Activated B cell treated with CpG ODN at 0.5 μM for 24 hours (primary cell): ENCODE data around the gene PNMA5. TPM values are rescaled to one million over a fixed set of nuclear protein-coding genes. Genes with fewer than 3 reads are reported as not detected.
"Not testable (repeated sequence)": the region's sequence is repeated elsewhere in the genome, so short reads cannot be mapped to it uniquely, and the experiment has no call there.

Experiments
- ATAC-seq: fragments of 200-7000 bp; cut with Tn5 transposase; one replicate; pipeline ENCODE4 v1.10.0; 2021; ENCODE audit warnings: low read depth, mild to moderate bottlenecking, moderate library complexity
- CTCF ChIA-PET: fragments of 350-600 bp; sonication (Branson Sonifier 250); formaldehyde crosslinking; loops from one replicate; lab custom pipeline; 2021; ENCODE audit warnings: antibody characterized with exemption; lab: Charles Lee
- POLR2A ChIA-PET: fragments of 350-600 bp; sonication (Branson Sonifier 250); formaldehyde crosslinking; loops from one replicate; lab custom pipeline; 2021; ENCODE audit warnings: antibody characterized with exemption; lab: Charles Lee
- DNase-seq: peaks from one replicate; pipeline ENCODE4 v3.0.0; 2022
- H3K27ac Mint-ChIP-seq: one replicate; pipeline ENCODE4 v1.8.0; 2020; ENCODE audit warnings: mixed read lengths
- H3K27me3 Mint-ChIP-seq: one replicate; pipeline ENCODE4 v1.8.0; 2021; ENCODE audit warnings: mixed read lengths
- H3K36me3 Mint-ChIP-seq: one replicate; pipeline ENCODE4 v1.8.0; 2021; ENCODE audit warnings: low read depth, mixed read lengths
- H3K4me1 Mint-ChIP-seq: one replicate; pipeline ENCODE4 v1.8.0; 2021; ENCODE audit warnings: mixed read lengths
- H3K4me3 Mint-ChIP-seq: one replicate; pipeline ENCODE4 v1.8.0; 2020; ENCODE audit warnings: mild to moderate bottlenecking, mixed read lengths
- H3K9me3 Mint-ChIP-seq: one replicate; pipeline ENCODE4 v1.8.0; 2020; ENCODE audit warnings: mixed read lengths
- CTCF ChIP-seq: fragments of 200-600 bp; IDR thresholded peaks from one replicate; pipeline ENCODE4 v1.8.0; 2022; ENCODE audit warnings: antibody characterized with exemption, mild to moderate bottlenecking
- intact Hi-C: fragments of 100-400 bp; cut with micrococcal nuclease; formaldehyde crosslinking; loops from one replicate; pipeline ENCODE4 v1.15.1; 2024
- total RNA-seq: library from RNA; stranded (reverse); gene quantifications from 2 replicates; pipeline ENCODE4 v1.2.3, GENCODE V29; 2022

The PNMA5 gene
- total RNA-seq, 1 donor from 2014 or later, result not detected

GRCh38 chrX:153019166-153019565 is 25.2 kb upstream of the PNMA5 start:
- TF ChIP-seq CTCF, result no peak
- POLR2A ChIA-PET, result no interaction called here
- ATAC-seq (no peak), DNase-seq (no peak)
- intact Hi-C loops, result no loop called here
- H3K4me1 Mint-ChIP-seq, result no peaks in the 10 kb centered on the region
- H3K9me3 Mint-ChIP-seq, result no peaks in the 10 kb centered on the region
- H3K27me3 Mint-ChIP-seq, result peaks cover 10% of the 10 kb centered on the region
- CTCF ChIA-PET, result no interaction called here
- no peaks in the 10 kb centered on the region for H3K36me3 Mint-ChIP-seq
- no peak overlapping the region for H3K4me3 Mint-ChIP-seq
- no peak overlapping the region for H3K27ac Mint-ChIP-seq

- H3K4me1 Mint-ChIP-seq, H3K9me3 Mint-ChIP-seq, CTCF ChIA-PET, H3K4me3 Mint-ChIP-seq, ATAC-seq, intact Hi-C loops, H3K36me3 Mint-ChIP-seq, POLR2A ChIA-PET, H3K27ac Mint-ChIP-seq, DNase-seq: not testable (repeated sequence)
- peaks cover 13% of the 10 kb centered on the region for H3K27me3 Mint-ChIP-seq
These were observed 23.3 kb upstream of the PNMA5 start for GRCh38 chrX:153017174-153017573.

GRCh38 chrX:153004780-153005179 is 10.9 kb upstream of the PNMA5 start:
- no peak for ATAC-seq
- POLR2A ChIA-PET, result no interaction called here
- no peak for TF ChIP-seq CTCF
- DNase-seq, result no peak
- H3K9me3 Mint-ChIP-seq, result no peaks in the 10 kb centered on the region
- no peaks in the 10 kb centered on the region for H3K36me3 Mint-ChIP-seq
- H3K4me1 Mint-ChIP-seq, result no peaks in the 10 kb centered on the region
- H3K27me3 Mint-ChIP-seq, result peaks cover 10% of the 10 kb centered on the region
- no peak overlapping the region for H3K27ac Mint-ChIP-seq
- no peak overlapping the region for H3K4me3 Mint-ChIP-seq
- intact Hi-C loops, result no loop called here
- CTCF ChIA-PET, result no interaction called here

- CTCF ChIA-PET, result no interaction called here
- no peaks in the 10 kb centered on the region for H3K9me3 Mint-ChIP-seq
- peaks cover 10% of the 10 kb centered on the region for H3K27me3 Mint-ChIP-seq
- ATAC-seq, result no peak
- no peak for TF ChIP-seq CTCF
- H3K27ac Mint-ChIP-seq, result no peak overlapping the region
- H3K4me1 Mint-ChIP-seq, result no peaks in the 10 kb centered on the region
- intact Hi-C loops, result no loop called here
- POLR2A ChIA-PET, result no interaction called here
- no peaks in the 10 kb centered on the region for H3K36me3 Mint-ChIP-seq
- no peak for DNase-seq
- no peak overlapping the region for H3K4me3 Mint-ChIP-seq
These were observed 10.1 kb upstream of the PNMA5 start for GRCh38 chrX:153003981-153004380.

GRCh38 chrX:153002182-153002581 is 8.3 kb upstream of the PNMA5 start:
- CTCF ChIA-PET, intact Hi-C loops, ATAC-seq, POLR2A ChIA-PET, DNase-seq, H3K27me3 Mint-ChIP-seq, H3K36me3 Mint-ChIP-seq, H3K4me1 Mint-ChIP-seq, H3K9me3 Mint-ChIP-seq, H3K27ac Mint-ChIP-seq, H3K4me3 Mint-ChIP-seq: not testable (repeated sequence)

GRCh38 chrX:152997337-152997736 is 3.4 kb upstream of the PNMA5 start:
- CTCF ChIA-PET, result no interaction called here
- Mint-ChIP-seq H3K36me3 (no peaks in the 10 kb centered on the region), H3K27me3 (no peaks in the 10 kb centered on the region), H3K27ac (no peak overlapping the region), H3K4me1 (no peaks in the 10 kb centered on the region), H3K9me3 (no peaks in the 10 kb centered on the region), H3K4me3 (no peak overlapping the region)
- ATAC-seq (no peak), DNase-seq (no peak)
- intact Hi-C loops, result no loop called here
- no peak for TF ChIP-seq CTCF
- POLR2A ChIA-PET, result no interaction called here
